ENCODE data around the gene PGA3. TPM values are rescaled to one million over a fixed set of nuclear protein-coding genes. Genes with fewer than 3 reads are reported as not detected.
"Not testable (repeated sequence)": the region's sequence is repeated elsewhere in the genome, so short reads cannot be mapped to it uniquely, and the experiment has no call there.

Gene PGA3
- polyA plus RNA-seq, 4 donors = 0.05 to 0.51 (median 0.22) TPM; not detected in 1

DNA sequence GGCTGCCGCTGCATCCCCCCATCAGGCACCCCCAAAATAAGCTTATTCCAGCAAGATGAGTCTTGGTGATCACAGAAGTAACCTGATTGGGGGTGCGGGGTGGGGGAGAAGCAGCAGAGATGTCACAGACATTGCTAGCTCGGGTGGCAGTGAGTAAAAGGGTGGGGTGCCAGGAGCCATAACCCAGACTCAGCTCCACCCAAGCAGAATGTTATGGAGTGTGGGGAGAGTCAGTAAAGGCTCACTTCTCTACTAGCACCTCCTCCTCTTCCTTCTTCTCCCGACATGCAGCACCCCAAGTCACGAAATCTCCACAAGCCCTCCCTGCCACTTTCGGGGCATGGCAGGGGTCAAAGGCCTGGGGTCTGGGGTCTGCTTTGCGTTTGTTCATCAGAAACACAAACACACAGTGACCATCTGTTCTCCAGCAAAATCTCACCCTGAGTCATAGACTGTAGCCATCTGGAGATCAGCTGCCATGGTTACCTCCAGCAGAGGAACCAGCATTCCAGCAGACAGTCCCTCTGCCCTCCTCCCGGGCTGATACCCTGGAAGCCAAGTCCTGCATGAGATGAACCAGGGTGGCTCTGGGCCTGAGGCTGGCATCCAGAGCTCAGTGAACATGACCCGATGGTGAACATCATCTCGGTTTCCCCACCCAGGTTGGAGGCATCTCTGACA is 42.1 kb downstream of the PGA3 start:
- DNase-seq (ENCODE audit: low read depth in 4 of 4, low spot score in 3 of 4) = not testable (repeated sequence)

DNA sequence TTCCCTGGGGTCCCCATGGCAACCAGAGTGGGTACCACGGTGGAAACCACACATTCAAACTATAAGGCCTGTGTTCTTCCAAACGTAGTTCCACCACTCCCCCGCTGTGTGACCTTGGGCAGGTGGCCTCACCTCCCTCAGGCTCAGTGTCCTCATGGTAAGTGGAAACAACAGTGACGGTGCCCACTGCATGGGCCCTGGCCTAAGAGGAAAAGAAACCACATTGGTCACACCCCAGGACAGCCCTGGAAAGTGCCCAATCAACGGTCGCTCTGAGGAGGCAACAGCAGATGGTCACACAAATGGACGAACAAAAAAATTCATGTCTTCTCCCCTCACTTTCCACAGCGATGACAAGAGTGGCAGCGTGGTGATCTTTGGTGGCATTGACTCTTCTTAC is 44.8 kb downstream of the PGA3 start:
- DNase-seq (ENCODE audit: low read depth in 4 of 4, low spot score in 3 of 4) = not testable (repeated sequence)

DNA sequence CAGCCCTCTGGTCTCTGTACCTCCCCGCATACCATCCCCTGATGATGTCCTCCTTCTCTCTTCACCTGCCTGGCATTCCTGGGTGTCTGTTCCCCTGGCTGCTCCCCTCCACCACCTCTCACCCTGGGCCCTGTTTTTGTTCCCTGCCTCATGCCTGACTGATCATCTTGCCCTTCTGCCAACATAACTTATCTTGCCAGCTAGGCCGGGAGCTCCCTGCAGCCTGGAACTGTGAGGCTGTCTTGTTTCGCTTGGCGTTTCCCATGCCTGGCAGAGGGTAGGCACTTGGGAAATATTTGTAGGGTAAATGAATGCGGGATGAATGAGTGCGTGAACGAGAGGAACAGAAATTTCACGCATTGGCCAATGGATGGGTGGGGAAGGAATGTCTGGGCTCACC is 45.9 kb downstream of the PGA3 start:
- not testable (repeated sequence) for DNase-seq (ENCODE audit: low read depth in 4 of 4, low spot score in 3 of 4)

DNA sequence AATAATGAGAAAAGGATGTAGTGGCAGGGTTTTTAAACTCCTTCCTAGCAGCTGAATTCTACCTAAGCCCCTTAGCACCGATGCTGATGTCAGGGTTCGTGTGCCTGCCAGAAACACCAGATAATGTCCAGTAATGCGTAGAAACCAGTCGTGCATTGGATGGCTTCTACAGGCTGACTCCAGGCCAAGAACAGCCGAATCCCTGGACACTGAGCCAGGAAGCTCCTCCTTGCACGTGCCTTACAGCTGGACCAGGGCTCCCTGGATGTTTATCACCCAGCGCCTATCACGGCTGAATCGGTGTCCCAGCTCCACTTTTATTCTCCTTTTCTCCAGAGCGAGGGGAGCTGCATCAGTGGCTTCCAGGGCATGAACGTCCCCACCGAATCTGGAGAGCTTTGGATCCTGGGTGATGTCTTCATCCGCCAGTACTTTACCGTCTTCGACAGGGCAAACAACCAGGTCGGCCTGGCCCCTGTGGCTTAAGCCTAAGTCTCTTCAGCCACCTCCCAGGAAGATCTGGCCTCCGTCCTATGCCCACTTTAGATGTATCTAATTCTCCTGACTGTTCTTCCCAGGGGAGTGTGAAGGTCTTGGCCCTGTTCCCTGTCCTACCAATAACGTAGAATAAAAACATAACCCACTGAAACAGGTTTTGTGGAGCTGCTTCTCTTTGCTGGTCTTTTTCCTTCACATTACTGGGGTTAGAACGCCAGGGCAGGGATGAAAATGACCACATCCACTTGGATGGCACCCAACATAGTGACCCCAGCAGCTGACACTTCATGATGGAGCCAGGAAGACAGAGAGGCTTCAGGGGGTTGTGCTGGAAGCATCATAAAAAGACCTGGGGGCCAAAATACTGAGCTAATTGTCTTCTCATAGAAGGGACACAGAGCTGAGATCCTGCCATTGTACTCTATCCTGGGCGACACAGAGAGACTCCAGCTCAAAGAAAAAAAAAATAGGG is 47.8 kb downstream of the PGA3 start:
- DNase-seq (ENCODE audit: low read depth in 4 of 4, low spot score in 3 of 4) = not testable (repeated sequence)

DNA sequence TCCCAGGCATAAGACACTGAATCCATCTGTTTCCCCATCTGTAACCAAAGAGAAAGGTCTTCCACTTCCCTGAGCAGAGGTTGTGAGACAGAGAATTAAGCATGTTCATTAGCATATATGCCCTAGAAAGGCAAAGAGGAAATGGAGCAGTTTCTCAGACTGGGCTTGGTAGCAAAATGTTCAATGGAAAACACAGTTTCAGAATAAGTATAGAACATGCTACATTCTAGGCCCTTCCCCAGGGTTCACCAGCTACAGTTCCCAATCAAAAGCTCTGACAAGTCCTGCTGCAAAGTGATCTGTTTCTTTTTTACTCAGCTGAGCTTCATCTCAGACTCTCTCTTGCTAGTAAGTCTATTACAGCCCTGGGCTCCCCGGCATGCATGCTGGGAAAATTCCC is 49.0 kb downstream of the PGA3 start:
- not testable (repeated sequence) for DNase-seq (ENCODE audit: low read depth in 4 of 4, low spot score in 3 of 4)

DNA sequence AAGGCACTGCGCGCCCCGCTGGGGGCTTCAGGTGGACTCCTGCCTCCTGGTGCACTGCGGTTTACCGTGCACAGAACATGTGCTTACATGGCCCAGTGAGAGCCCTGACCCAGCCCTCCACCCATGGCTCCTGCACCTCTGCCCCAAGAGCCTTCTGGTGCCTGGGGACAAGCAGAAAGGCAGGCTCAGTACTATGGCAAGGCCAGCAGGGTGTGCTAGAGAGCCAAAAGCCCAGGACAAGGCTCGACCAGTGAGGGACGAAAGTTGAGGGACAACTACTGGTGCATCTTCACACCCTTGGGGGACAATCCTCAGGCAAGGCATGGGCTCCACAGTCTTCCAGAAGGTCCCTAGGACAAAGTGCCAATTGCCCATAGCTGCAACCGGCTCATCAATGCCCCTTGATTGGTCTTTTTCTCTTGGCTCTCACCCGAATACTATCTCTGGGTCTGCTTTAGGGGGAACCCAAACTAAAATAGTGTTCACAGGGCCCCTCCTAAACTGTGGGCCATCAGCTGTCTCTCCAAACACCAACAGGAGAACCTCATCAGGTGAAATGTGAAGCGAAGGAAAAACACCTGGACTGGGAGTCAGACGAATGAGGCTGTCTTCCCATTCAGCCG is 51.2 kb downstream of the PGA3 start:
- DNase-seq (ENCODE audit: low read depth in 4 of 4, low spot score in 3 of 4) = peak; percentile 3 to 23 (median 12)

DNA sequence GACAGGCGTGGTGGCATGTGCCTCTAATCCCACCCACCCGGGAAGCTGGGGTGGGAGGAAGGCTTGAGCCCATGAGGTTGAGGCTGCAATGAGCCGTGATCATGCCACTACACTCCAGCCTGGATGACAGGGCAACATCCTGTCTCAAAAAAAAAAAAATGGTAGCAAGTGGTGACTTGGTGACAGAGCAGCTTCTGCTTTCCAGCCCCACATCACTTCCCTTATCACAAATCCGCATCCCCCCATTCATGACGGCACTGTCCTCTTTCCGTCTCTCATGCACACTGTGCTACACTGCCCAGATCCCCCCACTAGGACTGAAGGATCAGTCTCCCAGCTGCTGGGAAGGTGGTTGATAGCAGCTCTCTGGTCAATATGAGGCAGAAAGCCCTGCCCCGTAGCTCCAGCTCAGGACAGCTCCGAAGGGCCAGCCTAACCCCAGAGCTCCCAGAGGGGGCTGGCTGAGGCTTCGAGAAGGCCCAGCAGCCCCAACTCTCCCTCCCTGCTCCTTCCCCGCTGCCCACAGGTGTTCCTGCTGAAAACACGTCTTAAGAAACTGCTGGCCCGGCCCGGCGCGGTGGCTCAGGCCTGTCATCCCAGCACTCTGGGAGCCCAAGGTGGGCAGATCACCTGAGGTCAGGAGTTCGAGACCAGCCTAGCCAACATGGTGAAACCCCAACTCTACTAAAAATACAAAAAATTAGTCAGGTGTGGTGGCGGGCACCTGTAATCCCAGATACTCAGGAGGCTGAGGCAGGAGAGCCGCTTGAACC is 53.6 kb downstream of the PGA3 start:
- no peak for DNase-seq (ENCODE audit: low read depth in 4 of 4, low spot score in 3 of 4)

DNA sequence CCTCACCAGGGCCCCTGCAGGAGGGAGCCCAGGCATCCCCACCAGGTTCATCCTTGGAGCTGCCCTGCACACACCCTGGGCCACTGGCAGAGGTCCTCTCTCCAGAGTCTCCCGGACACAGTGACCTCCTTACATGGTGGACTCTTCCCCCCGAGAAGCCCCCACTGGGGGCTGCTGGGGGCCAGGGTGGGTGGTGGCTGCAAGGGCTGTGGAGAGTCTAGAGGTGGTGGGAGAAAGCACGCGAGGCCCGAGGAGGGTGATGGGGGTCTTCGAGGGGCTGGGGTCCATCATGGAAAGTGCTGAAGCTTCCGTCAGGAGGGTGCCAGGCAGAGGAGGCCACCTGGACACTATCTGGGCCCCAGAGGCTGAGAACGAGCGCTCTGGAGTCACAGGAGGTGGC is 55.2 kb downstream of the PGA3 start:
- DNase-seq (ENCODE audit: low read depth in 4 of 4, low spot score in 3 of 4) = no peak

DNA sequence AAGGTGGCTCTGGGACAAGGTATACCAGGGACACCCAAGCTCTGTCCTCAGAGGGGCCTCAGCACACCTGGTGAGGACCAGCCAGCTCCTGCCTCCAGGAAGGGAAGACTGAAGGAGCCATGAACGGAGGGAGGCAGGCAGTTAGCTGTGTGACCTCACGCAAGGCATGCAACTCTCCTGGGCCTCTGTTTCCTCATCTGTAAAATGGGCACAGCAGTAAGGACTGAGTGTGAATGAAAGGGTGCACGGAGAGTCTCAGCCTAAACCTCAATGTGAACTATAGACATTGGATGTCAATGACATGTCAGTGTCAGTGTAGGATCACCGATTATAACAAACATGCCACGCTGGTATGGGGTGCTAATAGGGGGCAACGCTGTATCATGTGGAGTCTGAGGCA is 56.0 kb downstream of the PGA3 start:
- no peak for DNase-seq (ENCODE audit: low read depth in 4 of 4, low spot score in 3 of 4)

Other genes starting within 250 kb of the PGA3 start
- 1 to 10 TPM in 2 of 4 donors, under 1 TPM in 2; 0.67 to 1.6 (median 1.0) TPM for gene CD6, start 231.8 kb upstream of the PGA3 start, polyA plus RNA-seq (ENCODE audit: insufficient read length in 4 of 4)
- gene CD5, start 101.0 kb upstream of the PGA3 start, polyA plus RNA-seq (ENCODE audit: insufficient read length in 4 of 4) = under 1 TPM in 2 of 4 donors, not detected in 2; 0.06 to 0.23 TPM
- 10 to 100 TPM; 18.2 to 21.9 (median 19.3) TPM for gene VPS37C, start 42.1 kb upstream of the PGA3 start, polyA plus RNA-seq (ENCODE audit: insufficient read length in 4 of 4)
- under 1 TPM; 0.19 to 0.87 (median 0.49) TPM for gene PGA4, start 18.8 kb downstream of the PGA3 start, polyA plus RNA-seq (ENCODE audit: insufficient read length in 4 of 4)
- under 1 TPM in 2 of 4 donors, not detected in 2; 0.18 to 0.35 TPM for gene PGA5, start 37.7 kb downstream of the PGA3 start, polyA plus RNA-seq (ENCODE audit: insufficient read length in 4 of 4)
- gene VWCE, start 91.8 kb downstream of the PGA3 start, polyA plus RNA-seq (ENCODE audit: insufficient read length in 4 of 4) = 1 to 10 TPM; 1.9 to 2.6 (median 2.2) TPM
- 100 to 1,000 TPM; 200 to 221 (median 213) TPM for gene DDB1, start 129.6 kb downstream of the PGA3 start, polyA plus RNA-seq (ENCODE audit: insufficient read length in 4 of 4)
- 10 to 100 TPM; 49.4 to 71.4 (median 58.3) TPM for gene TKFC, start 129.7 kb downstream of the PGA3 start, polyA plus RNA-seq (ENCODE audit: insufficient read length in 4 of 4)
- gene CYB561A3, start 158.4 kb downstream of the PGA3 start, polyA plus RNA-seq (ENCODE audit: insufficient read length in 4 of 4) = 10 to 100 TPM; 24.4 to 30.2 (median 27.9) TPM
- gene TMEM138, start 158.9 kb downstream of the PGA3 start, polyA plus RNA-seq (ENCODE audit: insufficient read length in 4 of 4) = 10 to 100 TPM; 40.1 to 46.2 (median 43.9) TPM
- gene TMEM216, start 189.1 kb downstream of the PGA3 start, polyA plus RNA-seq (ENCODE audit: insufficient read length in 4 of 4) = 10 to 100 TPM; 28.7 to 35.9 (median 32.1) TPM
- 100 to 1,000 TPM in 3 of 4 donors, 10 to 100 TPM in 1; 99.0 to 117 (median 109) TPM for gene CPSF7, start 226.5 kb downstream of the PGA3 start, polyA plus RNA-seq (ENCODE audit: insufficient read length in 4 of 4)
- 10 to 100 TPM; 47.8 to 58.5 (median 50.2) TPM for gene SDHAF2, start 226.6 kb downstream of the PGA3 start, polyA plus RNA-seq (ENCODE audit: insufficient read length in 4 of 4)